Activated CD4-positive, alpha-beta T cell treated with anti-CD3 and anti-CD28 coated beads, Interleukin-2, Interleukin-6, amounts not matched to agents 100 ng/mL and 50 ng/mL, durations not matched to agents 16 hours and 8 hours (primary cell): ENCODE results near the gene FLNB.

ENCODE experiments used
- DNase-seq: peaks from one replicate; pipeline ENCODE4 v3.0.0-alpha.2; 2020

Gene FLNB

DNA sequence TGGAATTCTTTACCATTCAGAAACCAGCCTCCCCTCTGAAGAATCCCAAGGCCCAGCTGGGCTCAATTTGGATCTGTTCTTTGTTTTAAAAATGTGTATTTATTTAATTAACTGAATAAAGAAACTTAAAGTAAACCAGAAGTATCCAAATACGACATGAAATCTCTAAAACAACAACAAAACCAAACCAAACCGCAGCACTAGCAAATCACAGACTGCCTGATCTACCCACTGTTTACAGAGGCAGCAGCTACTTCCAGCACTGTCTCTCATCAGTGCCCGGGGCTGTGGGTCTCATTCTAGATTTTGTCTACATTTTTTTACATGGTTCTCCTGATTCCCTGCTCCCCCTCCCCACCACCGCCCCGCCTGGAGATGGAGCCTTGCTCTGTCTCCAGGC, 2.3 kb downstream of the FLNB start:
- DNase-seq, result no peak

DNA sequence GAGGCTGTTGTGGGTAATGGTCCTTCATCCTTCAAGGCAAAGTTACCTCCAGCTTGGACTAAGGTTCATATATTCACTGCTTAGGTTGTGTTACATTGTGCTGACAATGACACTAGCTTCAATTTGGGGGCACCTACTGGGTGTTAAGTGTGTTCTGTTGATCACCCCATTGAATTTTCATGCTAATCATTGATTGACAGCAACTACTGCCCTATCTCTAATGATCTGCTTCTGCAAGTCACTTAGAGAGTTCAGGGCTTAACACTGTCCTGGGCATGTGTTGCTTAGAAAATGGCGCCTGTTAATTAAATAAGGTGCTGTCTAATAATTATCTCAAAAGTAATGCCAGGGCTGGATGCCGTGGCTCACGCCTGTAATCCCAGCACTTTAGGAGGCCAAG, 3.4 kb downstream of the FLNB start:
- no peak for DNase-seq

DNA sequence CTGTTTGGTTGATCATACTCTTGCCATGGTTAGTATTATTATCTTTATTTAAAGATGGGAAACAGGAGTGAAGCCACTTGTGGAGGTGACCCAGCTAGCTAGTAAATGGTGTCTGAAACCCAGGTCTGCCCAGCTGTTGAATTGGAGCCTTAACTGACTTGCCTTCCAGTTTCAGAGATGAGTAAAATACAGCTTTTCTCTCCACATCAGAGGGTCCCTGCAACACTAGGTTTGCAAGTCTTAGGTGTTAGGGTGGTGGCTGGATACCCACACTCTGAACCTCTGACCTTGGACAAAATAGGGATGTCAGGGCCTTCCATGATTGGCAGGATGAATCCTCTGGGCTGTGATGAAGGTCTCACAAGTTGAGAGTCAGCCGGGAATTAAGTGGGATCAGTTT, 4.1 kb downstream of the FLNB start:
- no peak for DNase-seq

DNA sequence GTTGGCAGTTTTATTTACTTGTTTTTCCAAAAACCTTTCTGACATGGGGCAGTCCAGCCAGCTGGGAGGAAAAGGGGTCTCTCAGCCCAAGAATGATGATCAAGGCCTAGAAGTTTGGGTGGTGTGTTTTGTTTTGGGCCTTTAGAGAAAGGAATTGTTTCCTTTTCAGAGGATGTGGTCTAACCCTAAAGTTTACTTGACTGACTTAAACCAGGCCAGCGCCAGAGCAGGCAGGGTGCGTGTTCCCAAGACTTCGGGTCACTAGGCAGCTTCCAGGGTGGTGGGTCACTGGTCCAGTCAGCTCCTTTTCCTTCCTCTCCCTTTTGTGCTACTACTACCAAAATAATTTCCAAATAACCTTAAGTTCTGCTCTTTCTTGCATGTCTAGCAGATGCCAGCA, 4.9 kb downstream of the FLNB start:
- DNase-seq, result no peak

DNA sequence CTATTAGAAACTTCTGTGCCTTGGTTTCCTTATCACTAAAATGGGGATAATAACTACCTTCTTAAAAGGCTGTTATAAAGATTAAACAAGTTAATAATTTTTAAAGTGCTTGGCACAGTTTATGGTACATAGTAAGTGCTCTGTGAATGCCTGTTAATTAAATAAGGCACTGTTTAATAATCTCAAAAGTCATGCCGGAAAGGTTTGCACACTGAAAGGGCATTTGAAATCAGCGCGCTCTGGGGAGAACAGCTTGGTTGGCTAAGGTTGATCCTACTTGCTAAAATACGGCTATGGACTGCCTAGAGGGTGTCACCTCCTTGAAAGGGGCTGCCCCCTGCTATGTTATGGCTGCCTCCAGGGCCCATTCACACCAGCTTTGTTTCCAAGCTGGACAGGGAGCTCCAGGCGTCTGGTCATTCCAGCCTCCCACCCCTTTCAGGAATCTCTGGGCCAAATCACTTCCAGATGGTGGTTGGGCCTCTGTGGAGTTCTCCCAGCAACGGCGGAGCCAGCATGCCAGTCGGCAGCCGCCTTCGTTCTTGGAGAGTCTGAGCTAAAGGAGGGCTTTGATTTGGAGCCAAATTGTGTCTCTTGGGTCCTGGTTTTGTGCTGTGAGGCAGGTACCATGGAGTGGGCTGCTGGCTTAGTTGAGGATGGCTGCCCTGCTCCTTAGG, 5.9 kb downstream of the FLNB start:
- no peak for DNase-seq

DNA sequence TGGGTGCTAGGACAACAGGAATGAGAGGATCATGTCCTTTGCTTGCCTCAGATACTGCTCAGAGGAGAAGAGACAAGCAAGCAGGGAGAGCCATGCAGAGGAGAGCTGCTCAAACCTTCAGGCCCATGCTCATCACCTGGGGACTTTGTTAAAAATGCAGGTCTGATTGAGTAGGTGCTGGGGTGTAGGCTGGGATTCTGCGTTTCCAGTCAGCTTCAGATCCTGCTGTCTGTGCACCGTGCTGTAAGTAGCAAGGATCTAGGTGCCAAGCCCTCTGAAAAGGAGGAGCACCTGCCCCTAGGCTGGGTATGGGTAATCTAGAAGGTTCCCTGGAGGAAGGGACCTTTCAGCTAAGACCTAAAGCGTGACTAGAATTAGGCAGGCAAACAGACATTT, 7.3 kb downstream of the FLNB start:
- no peak for DNase-seq

DNA sequence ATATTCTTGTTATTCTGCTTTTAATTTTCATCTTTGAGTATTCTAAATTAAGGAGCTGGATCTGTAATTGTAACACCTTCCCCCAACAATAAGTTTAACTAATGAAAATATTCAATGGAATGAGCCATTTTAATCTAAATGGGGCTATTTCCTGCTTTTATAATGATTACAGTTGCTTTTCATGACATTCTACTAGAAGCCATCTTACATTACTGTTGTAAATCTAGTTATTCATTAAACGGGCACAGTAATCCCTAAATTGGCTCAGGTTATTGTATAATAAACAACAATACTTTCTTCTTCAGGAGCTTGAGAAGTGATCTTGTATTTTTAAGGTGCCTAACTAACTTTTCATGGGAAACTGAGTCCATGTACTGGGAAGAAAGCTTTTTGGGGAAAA, 8.5 kb downstream of the FLNB start:
- DNase-seq, result no peak

DNA sequence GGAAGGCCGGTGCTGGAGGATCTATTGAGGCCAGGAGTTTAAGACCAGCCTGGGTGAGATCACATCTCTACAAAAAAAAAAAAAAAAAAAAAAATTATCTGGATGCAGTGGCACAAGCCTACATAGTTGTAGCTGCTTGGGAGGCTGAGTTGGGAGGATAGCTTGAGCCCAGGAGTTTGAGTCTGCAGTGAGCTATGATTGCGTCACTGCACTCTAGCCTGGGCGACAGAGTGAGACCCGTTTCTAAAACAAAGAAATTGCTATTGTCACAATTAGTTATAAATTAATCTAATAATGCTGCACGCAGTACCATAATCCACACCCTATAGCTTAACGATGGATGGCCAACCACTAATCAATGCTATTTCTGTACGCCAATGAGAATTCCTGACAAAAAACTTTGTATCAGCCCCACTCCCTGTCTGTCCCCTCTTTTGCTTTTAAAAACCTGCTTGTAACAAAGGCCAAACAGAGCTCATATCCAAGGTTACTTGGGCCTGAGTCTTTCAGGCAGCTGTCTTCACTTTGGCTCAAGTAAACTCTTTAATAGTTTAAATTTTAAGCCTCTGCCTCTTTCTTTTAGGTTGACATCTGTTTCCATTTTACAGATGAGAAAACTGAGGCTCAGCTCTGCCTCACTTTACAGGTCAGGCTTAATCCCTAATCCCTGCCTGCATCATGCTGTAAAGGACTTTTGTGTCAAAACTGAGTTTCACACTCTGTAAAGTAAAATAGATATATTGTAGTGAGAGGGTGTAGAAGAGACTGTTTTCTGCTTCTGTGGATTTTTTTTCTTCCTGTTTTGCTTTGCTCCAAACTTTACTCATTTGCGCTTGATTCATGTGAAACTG, 10.9 kb downstream of the FLNB start:
- DNase-seq, result no peak

DNA sequence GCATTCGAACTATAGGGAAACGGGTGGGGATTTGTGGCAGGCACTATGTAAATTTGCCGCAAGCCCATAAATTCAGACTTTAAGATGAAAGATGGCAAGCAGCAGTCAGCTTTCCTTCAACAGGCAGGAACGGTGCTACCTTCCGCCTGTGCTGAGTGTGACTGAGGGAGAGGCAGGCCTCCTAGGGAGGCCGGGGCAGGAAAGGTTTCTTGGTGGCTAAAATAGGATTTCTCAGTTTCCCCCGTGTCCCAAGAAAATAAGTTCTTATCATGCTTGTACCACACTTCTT, 12.5 kb downstream of the FLNB start:
- no peak for DNase-seq

DNA sequence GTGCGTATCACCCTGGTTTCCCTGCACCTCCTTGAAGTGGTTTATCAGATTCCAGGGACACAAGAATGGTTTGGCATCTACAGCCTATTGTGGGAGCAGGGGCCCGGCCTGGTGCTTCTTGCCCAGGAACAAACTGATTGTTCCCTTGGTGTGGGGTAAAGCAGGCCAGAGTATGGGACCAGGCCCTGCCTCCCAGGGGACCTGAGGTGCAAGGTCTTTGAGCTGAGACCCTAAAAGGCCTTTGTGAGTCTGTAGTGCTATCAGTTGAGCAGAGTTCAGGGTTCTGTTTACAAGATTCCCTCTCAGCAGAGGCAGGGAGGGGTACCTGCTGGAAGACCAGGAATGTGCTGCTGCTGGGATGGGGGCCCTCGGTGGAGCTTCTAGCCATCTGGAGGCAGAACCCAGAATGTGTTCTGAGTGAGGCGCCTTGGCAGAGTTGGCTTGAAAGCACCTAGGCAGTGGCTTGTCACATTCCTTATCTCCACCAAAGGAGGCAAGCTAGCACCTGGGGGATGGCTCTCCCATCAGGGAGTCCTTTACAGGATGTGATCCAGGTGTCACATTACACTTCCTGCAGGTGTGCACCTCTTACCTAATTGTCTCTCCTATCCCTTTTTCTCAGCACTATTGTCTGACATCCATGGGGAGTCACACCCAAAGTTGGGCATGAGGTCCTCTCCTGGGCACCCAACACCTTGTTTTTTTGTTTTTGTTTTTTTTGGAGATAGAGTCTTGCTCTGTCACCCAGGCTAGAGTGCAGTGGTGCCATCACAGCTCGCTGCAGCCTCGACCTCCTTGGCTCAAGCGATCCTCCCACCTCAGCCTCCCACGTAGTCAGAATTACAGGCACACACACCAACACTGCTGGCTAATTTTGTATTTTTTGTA, 13.1 kb downstream of the FLNB start:
- DNase-seq, result no peak

DNA sequence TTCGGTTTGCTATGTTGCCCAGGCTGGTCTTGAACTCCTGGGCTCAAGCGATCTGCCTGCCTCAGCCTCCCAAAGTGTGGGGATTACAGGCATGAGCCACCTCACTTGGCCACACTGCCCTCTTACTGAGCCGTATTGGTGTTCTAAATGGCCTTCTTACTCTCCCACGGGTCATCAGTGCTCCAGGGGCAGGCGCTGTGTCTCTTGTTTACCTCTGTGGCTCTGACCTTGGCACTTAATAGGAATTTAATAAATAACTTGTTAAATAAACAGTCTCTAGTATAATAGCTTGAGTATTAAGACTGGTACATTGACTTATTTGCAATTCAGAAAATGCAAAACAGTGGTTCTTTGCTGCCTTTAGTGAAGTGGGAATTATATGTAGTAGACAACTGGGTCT, 13.7 kb downstream of the FLNB start:
- DNase-seq, result no peak

DNA sequence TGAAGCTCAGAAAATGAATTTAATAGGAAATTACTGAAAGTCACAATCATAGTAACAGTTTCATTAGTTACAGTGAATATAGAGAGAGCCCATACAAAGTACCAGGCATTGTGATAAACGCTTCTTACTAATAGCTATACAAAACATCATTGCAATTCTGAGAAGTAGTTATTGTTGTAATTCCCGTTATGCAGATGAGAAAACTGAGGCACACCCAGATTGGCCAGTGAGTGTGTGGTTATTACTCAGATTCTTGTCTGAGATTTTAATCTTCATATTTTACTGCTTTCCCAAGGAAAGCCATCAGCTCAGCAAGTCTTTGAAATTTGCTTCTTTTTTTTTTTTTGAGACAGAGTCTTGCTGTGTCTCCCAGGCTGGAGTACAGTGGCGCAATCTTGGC, 14.3 kb downstream of the FLNB start:
- DNase-seq, result peak; percentile 60

DNA sequence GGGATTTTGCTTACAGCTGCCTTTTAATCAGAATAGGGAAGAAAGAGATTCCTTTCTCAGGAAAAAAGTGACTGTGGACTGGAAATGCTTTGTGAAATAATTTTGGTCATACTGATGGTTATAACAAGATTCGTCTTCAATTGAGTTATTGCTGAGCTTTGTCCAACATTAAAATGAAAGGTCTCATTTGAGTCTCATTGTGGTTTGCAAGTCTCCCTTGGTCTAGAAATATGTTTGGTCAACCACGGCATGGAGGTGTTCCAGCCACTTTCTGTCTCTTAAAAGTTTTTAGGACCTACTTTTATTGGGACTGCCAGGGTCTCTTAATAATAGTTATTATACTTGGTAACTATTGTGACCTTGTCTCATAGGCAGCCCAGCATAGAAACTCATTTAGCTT, 15.3 kb downstream of the FLNB start:
- DNase-seq, result no peak

DNA sequence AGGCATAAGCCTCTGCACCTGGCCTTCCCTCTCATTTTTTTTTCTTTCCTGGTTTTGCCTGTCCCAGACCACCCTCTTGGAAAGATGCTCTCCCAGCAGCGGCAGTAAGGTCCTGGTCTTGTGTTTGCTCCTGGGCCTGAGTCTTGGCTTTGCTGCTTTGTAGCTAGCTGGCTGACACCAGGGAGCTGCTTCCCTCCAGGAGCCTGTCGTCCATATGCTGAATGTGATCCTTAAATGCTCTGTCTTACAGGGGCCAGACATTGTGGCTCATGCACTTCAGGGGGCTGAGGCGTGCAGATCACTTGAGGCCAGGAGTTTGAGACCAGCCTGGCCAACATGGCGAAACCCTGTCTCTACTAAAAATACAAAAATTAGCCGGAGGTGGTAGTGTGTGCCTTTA, 17.2 kb downstream of the FLNB start:
- DNase-seq, result no peak

DNA sequence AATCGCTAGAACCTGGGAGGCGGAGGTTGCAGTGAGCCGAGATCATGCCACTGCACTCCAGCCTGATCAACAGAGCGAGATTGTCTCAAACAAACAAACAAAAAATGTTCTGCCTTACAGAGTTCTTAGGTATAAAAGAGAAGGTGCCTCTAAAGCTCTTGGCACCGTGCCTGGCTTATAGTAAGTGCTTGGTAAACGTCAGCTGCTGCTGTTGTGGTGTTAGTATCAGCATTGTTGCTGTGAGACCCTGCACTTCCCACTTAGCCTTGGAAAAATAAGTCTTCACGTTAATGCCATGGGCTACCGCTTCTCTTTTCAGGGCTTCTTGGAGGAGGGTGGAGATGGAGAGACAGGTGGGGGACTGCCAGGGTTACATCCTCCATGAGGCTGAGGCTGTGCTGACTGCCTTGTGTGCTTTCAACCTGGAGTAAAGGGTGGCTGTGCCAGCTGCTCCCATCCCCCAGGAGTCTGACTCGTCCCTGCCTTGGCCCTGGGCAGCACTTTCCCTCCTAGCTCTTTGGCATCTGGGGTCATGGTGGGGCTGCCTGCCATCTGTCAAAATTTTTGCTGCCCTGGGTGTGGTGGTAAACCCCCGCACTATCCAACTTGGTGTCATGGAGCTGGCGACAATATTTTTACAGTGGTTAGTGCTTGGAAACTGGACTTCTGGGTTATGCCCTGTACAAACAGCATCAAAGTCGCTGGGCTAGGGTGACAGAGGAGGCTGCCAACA, 17.8 kb downstream of the FLNB start:
- no peak for DNase-seq

DNA sequence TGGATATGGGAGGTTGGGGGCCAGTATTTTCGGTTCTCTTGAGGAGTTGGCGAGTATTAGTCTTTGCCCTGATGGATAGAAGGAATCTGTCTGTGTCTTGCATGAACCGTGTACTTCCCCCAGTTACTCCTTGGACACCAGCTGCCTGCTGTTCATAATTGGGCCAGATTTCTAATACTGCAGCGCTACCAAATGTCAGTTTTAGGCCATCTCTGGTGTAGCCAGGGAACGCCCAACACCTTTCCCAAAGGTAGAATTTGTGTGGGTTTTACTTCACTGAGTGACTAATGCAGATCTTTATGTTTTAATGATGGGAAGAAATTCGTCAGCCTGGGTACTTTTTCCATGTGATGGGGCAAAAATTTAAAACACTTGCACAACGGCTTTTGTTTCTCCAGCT, 18.4 kb downstream of the FLNB start:
- no peak for DNase-seq

DNA sequence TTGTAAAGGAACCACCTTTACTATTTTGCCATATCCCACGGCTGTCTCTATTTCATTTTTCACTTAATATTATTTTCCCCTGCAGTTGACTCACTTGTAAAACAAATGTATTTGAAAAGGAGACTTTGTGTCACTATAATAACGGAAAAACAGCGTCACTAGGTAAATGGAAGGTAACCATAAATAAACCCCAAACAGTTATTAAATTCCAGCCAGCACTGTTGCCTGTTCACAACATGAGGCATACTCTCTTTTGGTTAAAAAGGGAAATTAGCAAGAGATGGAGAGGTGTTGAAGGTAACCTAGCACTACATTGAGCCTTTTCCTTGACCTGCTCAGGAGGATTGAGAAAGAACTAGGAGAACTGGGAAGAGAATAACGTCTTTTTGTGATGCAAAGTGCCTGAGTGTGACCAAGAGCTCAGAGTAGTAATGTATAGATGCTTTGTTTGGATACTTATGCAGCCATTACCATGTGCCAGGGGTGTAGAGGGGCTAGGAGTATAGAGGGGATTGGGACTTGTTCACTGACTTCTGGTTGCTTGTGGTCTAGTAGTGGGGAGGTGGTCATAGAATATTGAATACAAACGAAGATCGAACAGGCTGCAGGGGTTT, 19.6 kb downstream of the FLNB start:
- DNase-seq, result no peak

DNA sequence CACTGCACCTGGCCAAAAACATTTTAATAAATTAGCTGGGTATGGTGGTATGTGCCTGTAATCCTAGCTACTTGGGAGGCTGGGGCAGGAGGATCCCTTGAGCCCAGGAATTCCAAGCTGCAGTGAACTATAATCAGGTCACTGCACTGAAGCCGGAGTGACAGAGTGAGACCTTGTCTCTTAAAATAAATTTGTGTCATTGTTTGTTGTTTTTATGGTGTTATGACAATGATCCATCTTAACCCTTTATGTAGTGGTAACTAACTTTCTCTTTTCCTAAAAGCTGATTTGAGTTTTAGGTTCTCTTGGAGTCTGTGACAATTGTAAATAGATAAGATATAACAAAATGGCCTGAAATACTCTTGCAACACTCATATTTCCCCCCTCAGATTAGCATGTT, 20.7 kb downstream of the FLNB start:
- DNase-seq, result no peak

DNA sequence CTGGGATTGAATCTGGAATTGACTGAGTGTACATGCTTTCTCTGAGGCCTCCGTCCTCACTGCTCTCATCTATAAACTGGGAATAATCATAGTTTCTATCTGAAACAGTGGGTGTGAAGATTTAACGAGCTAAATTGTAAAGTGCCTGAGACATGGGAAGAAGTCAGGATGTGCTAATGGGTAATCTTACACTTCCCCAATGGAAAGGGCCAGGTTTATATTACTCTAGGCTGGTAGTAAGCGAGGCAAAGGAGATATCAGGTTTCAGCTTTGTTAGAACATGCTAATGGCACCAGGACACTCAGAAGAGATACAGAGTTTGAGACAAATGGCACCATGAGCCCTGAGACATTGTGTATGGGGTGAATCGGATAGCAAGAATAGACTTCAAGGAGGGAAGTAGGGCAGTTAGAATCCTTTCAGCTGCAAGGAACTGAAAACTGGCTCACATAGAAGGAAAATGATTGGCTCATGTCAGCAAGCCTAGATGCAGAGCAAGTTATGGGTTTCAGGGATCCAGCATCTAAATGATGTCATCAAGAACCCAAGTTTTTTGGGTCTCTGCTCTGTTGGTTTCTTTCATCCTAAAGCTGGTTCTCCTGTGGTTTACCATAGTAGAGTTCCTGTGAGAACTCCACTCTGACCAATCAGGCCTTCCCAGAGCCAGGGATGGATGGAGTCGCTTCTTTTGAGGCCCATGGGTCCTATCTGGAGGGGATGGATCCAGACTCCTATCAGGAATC, 21.8 kb downstream of the FLNB start:
- DNase-seq, result no peak

DNA sequence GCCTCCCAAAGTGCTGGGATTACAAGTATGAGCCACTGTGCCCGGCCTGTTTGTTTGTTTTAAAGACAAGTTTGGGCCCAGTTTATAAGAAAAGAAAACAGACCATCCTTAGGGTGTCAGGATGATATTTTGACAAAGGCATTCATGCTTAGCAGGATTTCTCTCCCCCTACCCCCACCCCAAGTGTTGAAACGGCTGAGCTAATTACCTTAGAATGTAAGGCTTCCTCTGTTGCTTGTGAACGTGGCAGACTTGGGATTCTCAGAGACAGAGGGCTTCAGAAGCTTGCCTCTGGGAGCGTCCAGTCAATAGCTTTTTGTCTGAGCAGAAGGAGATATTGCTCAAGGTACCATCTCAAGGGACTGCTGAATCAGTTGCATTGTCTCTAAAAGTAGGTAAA, 24.0 kb downstream of the FLNB start:
- no peak for DNase-seq

DNA sequence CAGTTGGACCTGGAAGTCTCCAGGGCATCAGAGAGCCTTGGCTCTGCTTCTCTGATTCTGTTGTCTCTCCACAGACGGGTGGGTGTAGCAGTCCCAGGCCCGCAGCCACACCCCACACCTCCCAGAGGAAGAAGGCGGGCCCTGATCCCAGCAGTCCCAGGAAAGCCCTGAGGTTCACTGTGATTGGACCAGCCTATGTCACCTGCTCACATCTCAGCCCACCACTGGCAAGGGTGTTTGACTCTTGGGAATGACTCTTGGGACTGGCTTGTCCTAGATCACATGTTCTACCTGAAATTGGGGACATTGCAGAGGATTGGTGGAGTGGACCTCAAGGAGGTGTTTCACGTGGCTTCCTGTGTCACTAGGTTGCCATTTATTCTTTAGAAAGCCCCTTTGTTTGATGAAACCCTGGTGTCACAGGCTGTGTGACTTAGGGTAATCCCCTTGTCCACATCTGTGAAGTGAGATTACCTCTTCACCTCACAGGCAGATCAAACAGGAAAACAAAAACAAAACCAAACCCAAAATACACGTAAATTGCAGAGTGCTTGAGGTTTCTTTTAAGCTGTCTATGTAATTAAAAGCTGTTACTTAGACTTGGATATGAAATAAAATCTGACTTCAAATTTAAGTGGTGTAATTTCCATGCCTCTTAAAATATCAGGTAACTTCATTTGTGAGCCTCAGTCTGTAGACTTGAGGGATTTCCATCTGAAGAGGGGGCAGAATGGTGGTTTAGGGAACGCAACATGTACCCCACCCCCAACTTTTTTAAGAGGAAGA, 26.7 kb downstream of the FLNB start:
- DNase-seq, result peak; percentile 80
